22Rv1 (cell line): ENCODE data around the gene BSPRY.

Experiments
- CTCF ChIP-seq: fragments of 450-650 bp; IDR thresholded peaks from 2 replicates; pipeline ENCODE4 v1.5.1; 2017; ENCODE audit warnings: mild to moderate bottlenecking
- ZFX ChIP-seq: fragments of 450-650 bp; IDR thresholded peaks from 2 replicates; pipeline ENCODE4 v1.6.1; 2017; ENCODE audit warnings: antibody characterized with exemption, borderline replicate concordance

GRCh38 chr9:113343732-113344231 lies 5.6 kb upstream of the BSPRY start:
- TF ChIP-seq CTCF (no peak), ZFX (no peak)
